Stimulated activated CD4-positive, alpha-beta T cell treated with anti-CD3 and anti-CD28 coated beads, Interleukin-12 subunit alpha, Interleukin-12 subunit beta, amount 100 ng/mL, for 4 hours (primary cell): ENCODE results near the gene TTC13.
"Not testable (repeated sequence)": the region's sequence is repeated elsewhere in the genome, so short reads cannot be mapped to it uniquely, and the experiment has no call there.

Experiments used
- DNase-seq: peaks from one replicate; pipeline ENCODE4 v3.0.0-alpha.2; 2020

TTC13 gene

GRCh38 chr1:230978491-230979388, at the start of gene TTC13, which contains the start of gene ARV1:
TTC13 (minus strand) TSS chr1:230978861; CDS start chr1:230978830, 31 bp downstream.
ARV1 (plus strand) TSS chr1:230979094; CDS start chr1:230979106, 12 bp downstream.
- DNase-seq, result peak; percentile 97

- DNase-seq, result no peak
These were observed 49.3 kb upstream of the TTC13 start for GRCh38 chr1:231027971-231028370.

- DNase-seq, result no peak
These were observed 48.7 kb upstream of the TTC13 start for GRCh38 chr1:231027136-231027925.

GRCh38 chr1:231026576-231026975, 47.9 kb upstream of the TTC13 start:
- no peak for DNase-seq

- DNase-seq, result no peak
These were observed 44.5 kb upstream of the TTC13 start for GRCh38 chr1:231023150-231023549.

GRCh38 chr1:231022543-231022942, 43.9 kb upstream of the TTC13 start:
- not testable (repeated sequence) for DNase-seq

- no peak for DNase-seq
These were observed 42.9 kb upstream of the TTC13 start for GRCh38 chr1:231021540-231022031.

- DNase-seq, result no peak
These were observed 42.2 kb upstream of the TTC13 start for GRCh38 chr1:231020816-231021215.

GRCh38 chr1:231020139-231020601, 41.5 kb upstream of the TTC13 start:
- DNase-seq, result no peak

- no peak for DNase-seq
These were observed 41.0 kb upstream of the TTC13 start for GRCh38 chr1:231019711-231020110.

GRCh38 chr1:231016966-231017365, 38.3 kb upstream of the TTC13 start:
- no peak for DNase-seq

GRCh38 chr1:231016234-231016633, 37.6 kb upstream of the TTC13 start:
- no peak for DNase-seq

- no peak for DNase-seq
These were observed 34.8 kb upstream of the TTC13 start for GRCh38 chr1:231013391-231014015.

GRCh38 chr1:231011963-231012362, 33.3 kb upstream of the TTC13 start:
- DNase-seq, result no peak

GRCh38 chr1:231011360-231011759, 32.7 kb upstream of the TTC13 start:
- no peak for DNase-seq

GRCh38 chr1:231007535-231007934, 28.9 kb upstream of the TTC13 start:
- DNase-seq, result not testable (repeated sequence)

- no peak for DNase-seq
These were observed 23.2 kb upstream of the TTC13 start for GRCh38 chr1:231001892-231002291.

- no peak for DNase-seq
These were observed 22.0 kb upstream of the TTC13 start for GRCh38 chr1:231000639-231001038.

- DNase-seq, result no peak
These were observed 21.5 kb upstream of the TTC13 start for GRCh38 chr1:231000201-231000600.

- no peak for DNase-seq
These were observed 16.2 kb upstream of the TTC13 start for GRCh38 chr1:230994860-230995259.

GRCh38 chr1:230992100-230992774, 13.6 kb upstream of the TTC13 start:
- DNase-seq, result no peak

- no peak for DNase-seq
These were observed 8.8 kb upstream of the TTC13 start for GRCh38 chr1:230987448-230987847.
